HG03575 (cell line): ENCODE measurements around the gene TICAM2.

Experiments used
- ATAC-seq: cut with Tn5 transposase; IDR thresholded peaks from one replicate; pipeline ENCODE4 v1.9.1; 2021; ENCODE audit not compliant: unreplicated experiment, insufficient number of reproducible peaks, low FRiP score; ENCODE audit errors: extremely low read depth

The TICAM2 gene

GRCh38 chr5:115577741-115578140 lies 24.5 kb downstream of the TICAM2 start:
- no peak for ATAC-seq

DNA sequence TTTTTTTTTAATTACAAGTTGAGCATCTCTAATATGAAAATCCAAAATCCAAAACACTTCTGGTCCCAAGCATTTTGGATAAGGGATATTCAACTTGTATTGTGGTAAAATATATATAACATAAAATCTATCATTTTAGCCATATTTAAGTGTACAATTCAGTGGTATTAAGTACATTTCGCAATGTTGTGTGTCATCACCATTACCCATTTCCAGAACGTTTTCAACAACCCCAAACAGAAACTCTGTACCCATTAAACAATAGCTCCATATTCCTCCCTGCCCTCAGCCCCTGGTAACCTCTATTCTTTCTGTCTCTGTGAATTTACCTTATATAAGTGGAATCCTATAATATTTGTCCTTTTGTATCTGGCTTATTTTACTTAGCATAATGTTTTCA lies 24.9 kb downstream of the TICAM2 start:
- ATAC-seq = no peak

DNA sequence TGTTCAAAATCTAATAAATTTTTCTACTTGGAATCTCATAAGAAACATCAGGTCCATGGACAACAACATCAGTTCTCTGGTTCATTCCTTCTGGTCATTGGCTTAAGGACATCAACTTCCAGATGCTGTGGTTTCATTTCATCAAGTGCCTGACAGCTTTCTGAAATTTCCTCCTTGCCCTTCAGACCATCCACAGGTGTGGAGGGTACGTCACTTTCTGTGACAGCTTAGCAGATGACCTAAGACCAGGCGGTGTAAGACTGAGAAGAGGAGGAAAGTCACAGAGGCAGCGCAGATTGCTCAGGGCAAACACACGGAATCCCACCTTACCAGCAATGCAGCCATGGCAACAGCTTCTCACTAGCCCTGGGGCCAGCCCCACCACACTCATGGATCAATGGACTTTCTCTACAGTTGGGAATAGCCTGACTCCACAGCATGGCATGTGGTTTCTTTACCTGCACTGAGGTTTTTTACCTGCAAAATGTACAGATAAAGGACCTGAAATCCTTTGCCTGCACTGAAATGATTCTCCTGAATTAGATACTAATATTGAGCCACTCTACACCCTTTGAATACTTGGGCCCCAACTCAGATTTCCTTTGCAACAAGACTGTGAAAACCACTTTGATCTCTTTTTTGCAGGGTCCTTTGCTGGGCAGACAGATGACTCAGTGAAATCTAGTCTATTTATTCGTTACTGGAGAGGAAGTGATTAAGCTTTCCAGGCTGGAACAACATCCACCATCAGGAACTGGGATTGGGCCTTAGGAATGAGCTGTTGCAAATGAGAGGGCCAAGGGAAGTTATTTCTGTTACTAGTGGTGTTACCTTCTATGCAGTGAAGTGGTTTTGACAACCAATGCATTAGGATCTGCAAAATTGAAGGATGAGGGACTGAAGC lies 26.9 kb downstream of the TICAM2 start:
- peak; percentile 33 for ATAC-seq

- ATAC-seq = no peak
Observed at GRCh38 chr5:115573133-115573532, 29.1 kb downstream of the TICAM2 start.

- ATAC-seq = no peak
Observed at GRCh38 chr5:115571441-115571878, 30.8 kb downstream of the TICAM2 start.

- ATAC-seq = no peak
Observed at GRCh38 chr5:115568668-115569067, 33.6 kb downstream of the TICAM2 start.

DNA sequence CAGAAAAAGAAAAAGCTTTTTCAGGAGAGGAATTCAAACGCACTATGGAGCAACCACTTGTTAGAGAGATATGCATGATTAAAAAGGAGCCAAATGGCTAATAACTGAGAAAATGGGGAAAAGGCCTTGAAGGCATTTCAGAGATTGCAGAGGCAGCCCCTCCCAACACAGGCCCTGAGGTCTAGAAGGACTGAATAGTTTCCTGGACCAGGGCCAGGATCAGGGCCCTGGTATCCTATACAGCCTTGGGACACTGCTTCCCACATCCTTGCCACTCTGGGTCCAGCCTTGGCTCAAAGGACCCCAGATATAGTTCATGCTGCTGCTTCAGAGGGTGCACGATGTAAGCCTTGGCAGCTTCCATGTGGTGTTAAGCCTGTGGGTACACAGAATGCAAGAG lies 37.0 kb downstream of the TICAM2 start:
- no peak for ATAC-seq

DNA sequence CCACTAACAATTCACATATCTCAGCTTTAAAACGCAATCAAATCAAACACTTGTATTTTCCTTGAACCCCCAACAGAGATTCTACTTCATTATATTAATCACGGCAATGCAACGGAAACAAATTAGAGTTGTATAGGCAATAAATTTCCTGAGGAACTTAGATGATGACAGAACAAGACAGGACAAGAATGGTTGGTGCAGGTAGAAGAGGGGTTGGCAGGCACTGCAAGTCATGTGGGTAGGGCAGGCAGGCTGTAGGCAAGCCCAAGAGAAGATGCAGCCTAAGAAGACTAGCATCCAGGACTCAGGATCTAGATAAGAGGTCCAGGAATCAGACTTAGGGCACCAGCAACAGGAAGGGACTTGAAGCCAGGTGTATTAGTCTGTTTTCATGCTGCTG lies 41.1 kb downstream of the TICAM2 start:
- no peak for ATAC-seq

- ATAC-seq = no peak
Observed at GRCh38 chr5:115559524-115559923, 42.8 kb downstream of the TICAM2 start.

DNA sequence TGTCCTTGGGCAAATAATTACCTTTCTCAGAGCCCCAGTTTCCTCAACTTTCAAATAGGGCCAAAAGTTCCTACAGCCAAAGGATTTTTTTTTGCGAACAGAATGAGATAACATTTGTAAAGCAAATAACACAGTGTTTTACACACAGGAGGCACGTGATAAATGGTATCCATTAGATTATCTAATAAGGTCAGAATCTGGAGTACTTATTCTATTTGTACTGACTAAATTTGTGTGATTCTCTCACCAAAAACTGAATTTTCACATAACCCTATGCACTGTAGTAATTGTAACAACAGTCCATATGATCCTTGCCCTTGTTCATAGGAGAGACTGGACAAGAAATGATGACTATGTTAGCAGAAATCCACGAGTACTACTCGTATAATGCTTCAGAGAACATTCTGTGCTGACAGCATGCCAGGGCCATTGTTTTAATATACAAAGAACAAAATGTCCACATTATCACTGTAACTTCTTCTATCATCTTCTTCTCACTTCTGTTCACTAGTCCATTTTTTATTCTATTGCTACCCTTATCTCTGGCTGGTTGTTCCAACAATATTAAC lies 43.8 kb downstream of the TICAM2 start:
- ATAC-seq = no peak

DNA sequence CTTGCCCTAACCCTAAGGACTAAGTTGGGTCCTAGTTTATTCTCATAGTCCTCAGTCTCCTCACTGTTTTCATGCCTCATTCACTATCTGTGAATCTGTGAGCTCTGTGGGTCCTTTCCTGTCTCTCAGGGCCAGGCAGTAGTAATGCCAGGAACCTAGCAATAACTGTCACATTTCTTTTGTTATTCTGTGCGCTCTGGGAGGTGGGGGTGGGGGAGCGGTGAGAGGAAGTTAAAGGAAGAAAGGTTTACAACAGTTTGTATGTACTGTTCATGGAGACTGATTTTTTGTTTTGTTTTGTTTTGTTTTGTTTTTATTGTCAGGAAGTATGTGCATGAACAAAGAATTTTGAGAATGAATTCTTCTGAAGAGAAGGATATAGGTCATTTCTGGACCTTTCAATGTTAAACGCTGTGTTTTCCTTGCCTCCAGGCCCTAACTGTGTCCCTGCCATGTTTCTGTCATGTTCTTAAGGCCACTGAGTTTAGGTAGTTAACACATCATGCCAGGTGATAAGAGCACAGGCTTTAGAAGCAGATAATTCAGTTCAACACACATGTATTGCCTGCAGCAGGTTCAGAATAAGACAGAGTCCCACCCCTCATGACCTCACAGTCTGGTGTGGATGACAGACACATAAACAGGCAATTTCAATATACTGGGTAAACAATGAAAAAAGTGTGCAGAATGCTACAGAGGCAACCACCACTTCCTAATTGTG lies 44.5 kb downstream of the TICAM2 start:
- no peak for ATAC-seq

DNA sequence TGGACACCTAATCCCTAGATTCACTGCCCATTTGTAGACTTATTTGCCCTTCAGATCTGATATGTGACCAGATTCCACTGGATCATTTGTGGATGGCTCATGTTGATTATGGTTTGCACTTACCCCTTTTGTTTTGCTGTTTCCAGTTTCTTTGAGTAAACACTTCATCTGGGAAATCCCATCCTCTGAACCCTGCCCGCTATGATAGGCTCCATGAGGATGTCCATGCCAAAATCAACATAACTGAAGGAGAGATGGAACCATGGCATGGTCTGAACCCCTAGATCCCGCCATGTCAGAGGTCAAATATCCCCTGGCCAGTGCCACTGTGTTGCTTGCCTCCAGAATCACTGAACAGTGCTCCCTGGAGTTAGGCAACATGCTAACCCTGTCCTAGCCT lies 46.0 kb downstream of the TICAM2 start:
- no peak for ATAC-seq

- no peak for ATAC-seq
Observed at GRCh38 chr5:115555084-115555633, 47.1 kb downstream of the TICAM2 start.

- ATAC-seq = no peak
Observed at GRCh38 chr5:115553082-115553481, 49.2 kb downstream of the TICAM2 start.

DNA sequence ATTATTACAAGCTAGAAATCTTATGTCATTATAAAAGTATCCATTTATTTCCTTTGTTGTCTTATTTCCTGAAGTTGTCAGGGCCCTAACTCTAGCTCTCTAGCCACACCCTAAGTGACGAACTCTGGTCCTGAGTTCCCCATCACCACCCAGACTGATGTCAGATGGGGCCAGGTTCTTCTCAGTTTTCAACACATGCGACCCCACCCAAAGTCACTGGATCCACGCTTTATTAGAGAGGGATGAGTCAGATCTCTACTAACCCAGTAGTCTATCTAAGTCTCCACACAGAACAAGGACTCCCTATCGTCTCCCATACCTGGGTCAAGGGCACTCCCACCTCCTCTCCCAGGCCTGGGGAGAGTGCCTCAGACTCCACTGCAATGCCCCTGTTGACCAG lies 50.9 kb downstream of the TICAM2 start:
- no peak for ATAC-seq

DNA sequence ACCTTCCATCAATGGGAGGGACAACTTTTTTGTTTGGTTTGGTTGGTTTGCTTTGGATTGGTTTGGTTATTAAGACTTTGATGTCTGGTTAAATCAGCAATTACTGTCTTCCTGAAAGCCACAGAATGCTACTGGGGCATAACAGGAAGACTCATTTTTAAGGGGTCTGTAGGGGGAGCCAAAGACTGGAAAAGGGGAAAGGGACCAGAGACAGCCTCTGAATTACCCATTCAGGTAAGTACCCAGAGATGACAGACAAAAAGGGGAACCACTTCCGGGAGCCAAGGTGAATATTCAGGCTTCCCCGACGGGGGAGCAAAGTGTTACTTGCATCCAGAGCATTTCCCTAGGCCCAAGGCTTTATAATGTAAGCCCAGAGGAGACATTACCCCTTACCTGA lies 53.1 kb downstream of the TICAM2 start:
- ATAC-seq = no peak

DNA sequence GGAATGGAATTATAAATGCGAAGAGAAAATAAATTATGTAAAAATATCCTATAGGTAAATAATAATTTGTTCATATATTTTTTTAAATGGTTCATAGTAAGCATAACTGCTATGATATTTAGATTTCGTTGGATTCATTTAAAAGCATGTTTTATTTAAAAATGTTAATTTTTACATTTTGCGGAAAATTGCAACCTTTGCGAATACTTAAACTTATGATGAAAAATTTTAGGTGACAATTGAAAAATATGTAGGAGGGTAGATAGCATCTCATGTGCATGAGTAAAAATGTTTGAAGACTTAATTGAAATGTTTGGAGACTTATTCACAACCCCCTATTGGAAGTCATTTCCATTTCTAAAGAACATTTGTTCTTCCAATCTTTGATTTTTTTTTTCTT lies 53.6 kb downstream of the TICAM2 start:
- no peak for ATAC-seq

GRCh38 chr5:115545351-115545882 lies 56.9 kb downstream of the TICAM2 start:
- ATAC-seq = no peak
